Esophagus squamous epithelium (tissue), 4 donors: Measurements from ENCODE around the gene EPC1.
"Not testable (repeated sequence)": the region's sequence is repeated elsewhere in the genome, so short reads cannot be mapped to it uniquely, and the experiment has no call there.

Source experiments
- CTCF ChIP-seq, 6 experiments: fragments of 450-650 bp in 4 of 6; fragments of 200-600 bp in 2 of 6; sonication (generic) in 2 of 6; IDR thresholded peaks; one replicate each; pipeline ENCODE4 v1.5.1; 2016 to 2019; ENCODE audit warnings: antibody characterized with exemption in 6 of 6, mild to moderate bottlenecking in 4 of 6, moderate library complexity in 4 of 6
- POLR2A ChIP-seq, 4 donors: fragments of 450-650 bp; IDR thresholded peaks; one replicate each; pipeline ENCODE4 v1.6.1; 2017; ENCODE audit warnings: antibody characterized with exemption in 4 of 4, mild to moderate bottlenecking in 4 of 4, moderate library complexity in 3 of 4

DNA sequence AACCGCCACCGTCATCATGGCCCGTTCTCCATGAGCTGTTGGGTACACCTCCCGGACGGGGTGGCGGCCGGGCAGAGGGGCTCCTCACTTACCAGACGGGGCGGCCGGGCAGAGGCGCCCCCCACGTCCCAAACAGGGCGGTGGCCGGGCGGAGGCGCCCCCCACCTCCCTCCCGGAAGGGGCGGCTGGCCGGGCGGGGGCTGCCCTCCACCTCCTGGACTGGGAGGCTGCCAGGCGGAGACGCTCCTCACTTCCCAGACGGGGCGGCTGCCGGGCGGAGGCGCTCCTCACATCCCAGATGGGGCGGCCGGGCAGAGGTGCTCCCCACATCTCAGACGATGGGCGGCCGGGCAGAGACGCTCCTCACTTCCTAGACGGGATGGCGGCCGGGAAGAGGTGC lies 113.6 kb downstream of the EPC1 start:
- TF ChIP-seq CTCF, POLR2A (IDR thresholded peaks at IDR 0.05): not testable (repeated sequence)
